ENCODE results near the gene ADAMTS2.

The ADAMTS2 gene

GRCh38 chr5:179206366-179206765 lies 138.9 kb downstream of the ADAMTS2 start:
- TF ChIP-seq CTCF (IDR thresholded peaks at IDR 0.05; ENCODE audit: extremely low read depth, insufficient read depth, missing control alignments): no peak

GRCh38 chr5:179205277-179205676 lies 140.0 kb downstream of the ADAMTS2 start:
- DNase-seq (ENCODE audit: low spot score): no peak
- in situ Hi-C loops (cut with MboI; ENCODE audit: low pct_unique_long_range_greater_than_20kb, low sequenced_read_pairs, unreplicated experiment): no loop called here
- no peak for TF ChIP-seq CTCF (IDR thresholded peaks at IDR 0.05; ENCODE audit: extremely low read depth, insufficient read depth, missing control alignments)

More at GRCh38 chr5:179206366-179206765, 138.9 kb downstream of the ADAMTS2 start:
- DNase-seq (ENCODE audit: low spot score): no peak
- in situ Hi-C loops (cut with MboI; ENCODE audit: low pct_unique_long_range_greater_than_20kb, low sequenced_read_pairs, unreplicated experiment): no loop called here

GRCh38 chr5:179204572-179204971 lies 140.7 kb downstream of the ADAMTS2 start:
- DNase-seq (ENCODE audit: low spot score): no peak
- in situ Hi-C loops (cut with MboI; ENCODE audit: low pct_unique_long_range_greater_than_20kb, low sequenced_read_pairs, unreplicated experiment): no loop called here
- TF ChIP-seq CTCF (IDR thresholded peaks at IDR 0.05; ENCODE audit: extremely low read depth, insufficient read depth, missing control alignments): no peak

- in situ Hi-C loops (cut with MboI; ENCODE audit: low pct_unique_long_range_greater_than_20kb, low sequenced_read_pairs, unreplicated experiment): no loop called here
- no peak for DNase-seq (ENCODE audit: low spot score)
- TF ChIP-seq CTCF (IDR thresholded peaks at IDR 0.05; ENCODE audit: extremely low read depth, insufficient read depth, missing control alignments): no peak
Observed at GRCh38 chr5:179203248-179203647, 142.0 kb downstream of the ADAMTS2 start.

GRCh38 chr5:179201986-179202385 lies 143.3 kb downstream of the ADAMTS2 start:
- no peak for DNase-seq (ENCODE audit: low spot score)
- TF ChIP-seq CTCF (IDR thresholded peaks at IDR 0.05; ENCODE audit: extremely low read depth, insufficient read depth, missing control alignments): no peak
- in situ Hi-C loops (cut with MboI; ENCODE audit: low pct_unique_long_range_greater_than_20kb, low sequenced_read_pairs, unreplicated experiment): no loop called here

GRCh38 chr5:179199246-179199645 lies 146.0 kb downstream of the ADAMTS2 start:
- DNase-seq (ENCODE audit: low spot score): no peak
- TF ChIP-seq CTCF (IDR thresholded peaks at IDR 0.05; ENCODE audit: extremely low read depth, insufficient read depth, missing control alignments): no peak
- in situ Hi-C loops (cut with MboI; ENCODE audit: low pct_unique_long_range_greater_than_20kb, low sequenced_read_pairs, unreplicated experiment): no loop called here

- no peak for TF ChIP-seq CTCF (IDR thresholded peaks at IDR 0.05; ENCODE audit: extremely low read depth, insufficient read depth, missing control alignments)
- in situ Hi-C loops (cut with MboI; ENCODE audit: low pct_unique_long_range_greater_than_20kb, low sequenced_read_pairs, unreplicated experiment): no loop called here
- DNase-seq (ENCODE audit: low spot score): no peak
Observed at GRCh38 chr5:179198825-179199224, 146.4 kb downstream of the ADAMTS2 start.

All from GM13977 (cell line).